Fibroblast of pulmonary artery (primary cell): ENCODE measurements around the gene KCNV2.
A peak's percentile ranks its signal among the peaks of the same experiment; 100 is the strongest.

ENCODE experiments used
- DNase-seq: peaks from one replicate; pipeline ENCODE4 v3.0.0-alpha.2; 2010; ENCODE audit warnings: low read depth
- H3K4me3 ChIP-seq: replicated peaks from 2 replicates; pipeline ENCODE4 v1.5.1; 2011; ENCODE audit warnings: low read depth, mild to moderate bottlenecking, control low read depth, low read length, moderate library complexity
- TF ChIP-seq, protein P1 (sequence below): IDR thresholded peaks from 2 replicates; pipeline ENCODE4 v1.5.1; 2011; ENCODE audit warnings: mild to moderate bottlenecking, control low read depth, low read length, inconsistent platforms; ENCODE audit errors: missing control alignments

The KCNV2 gene

DNA sequence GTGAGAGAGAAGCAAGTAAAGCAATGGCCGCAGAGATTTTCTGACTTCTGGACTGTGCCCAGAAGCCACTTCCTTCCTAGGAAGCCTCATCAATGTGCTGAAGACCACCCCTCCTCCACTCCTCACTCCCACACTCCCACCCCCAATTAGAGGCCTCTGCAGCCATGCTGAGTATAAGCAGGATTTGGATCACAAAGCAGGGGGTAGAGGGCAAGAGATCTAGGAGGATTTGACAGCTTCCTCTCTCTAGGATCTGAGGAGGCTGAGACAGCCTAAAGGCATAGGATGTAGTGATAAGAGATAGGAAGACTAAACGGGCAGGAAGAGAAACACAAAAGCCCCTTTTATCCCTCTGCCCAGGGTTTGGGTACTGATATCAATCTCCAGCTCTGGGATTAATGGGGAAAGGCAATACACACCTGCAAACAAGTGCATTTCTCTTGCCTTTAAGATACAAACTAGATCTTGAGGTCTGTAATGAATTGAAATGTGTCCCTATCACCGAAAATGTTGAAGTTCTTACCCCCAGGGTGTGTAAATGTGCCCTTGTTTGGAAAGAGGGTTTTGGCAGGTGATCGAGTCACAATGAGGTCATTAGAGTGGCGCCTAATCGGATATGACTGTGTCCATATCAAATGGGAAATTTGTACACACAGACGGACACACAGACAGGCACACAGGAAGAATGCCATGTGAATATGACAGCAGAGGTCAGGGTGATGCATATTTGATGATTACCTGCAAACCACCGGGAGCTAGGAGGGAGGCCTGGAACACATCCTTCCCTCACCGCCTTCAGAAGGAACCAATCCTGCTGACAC, 28.5 kb downstream of the KCNV2 start:
- no peak overlapping the region for H3K4me3 ChIP-seq
- no peak for DNase-seq
- TF ChIP-seq, protein P1, sequence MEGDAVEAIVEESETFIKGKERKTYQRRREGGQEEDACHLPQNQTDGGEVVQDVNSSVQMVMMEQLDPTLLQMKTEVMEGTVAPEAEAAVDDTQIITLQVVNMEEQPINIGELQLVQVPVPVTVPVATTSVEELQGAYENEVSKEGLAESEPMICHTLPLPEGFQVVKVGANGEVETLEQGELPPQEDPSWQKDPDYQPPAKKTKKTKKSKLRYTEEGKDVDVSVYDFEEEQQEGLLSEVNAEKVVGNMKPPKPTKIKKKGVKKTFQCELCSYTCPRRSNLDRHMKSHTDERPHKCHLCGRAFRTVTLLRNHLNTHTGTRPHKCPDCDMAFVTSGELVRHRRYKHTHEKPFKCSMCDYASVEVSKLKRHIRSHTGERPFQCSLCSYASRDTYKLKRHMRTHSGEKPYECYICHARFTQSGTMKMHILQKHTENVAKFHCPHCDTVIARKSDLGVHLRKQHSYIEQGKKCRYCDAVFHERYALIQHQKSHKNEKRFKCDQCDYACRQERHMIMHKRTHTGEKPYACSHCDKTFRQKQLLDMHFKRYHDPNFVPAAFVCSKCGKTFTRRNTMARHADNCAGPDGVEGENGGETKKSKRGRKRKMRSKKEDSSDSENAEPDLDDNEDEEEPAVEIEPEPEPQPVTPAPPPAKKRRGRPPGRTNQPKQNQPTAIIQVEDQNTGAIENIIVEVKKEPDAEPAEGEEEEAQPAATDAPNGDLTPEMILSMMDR: no peak

- H3K4me3 ChIP-seq: no peak overlapping the region
- DNase-seq: no peak
- TF ChIP-seq, protein P1: no peak
Observed at GRCh38 chr9:2749485-2749884, 32.2 kb downstream of the KCNV2 start.

GRCh38 chr9:2755285-2755684, 38.0 kb downstream of the KCNV2 start:
- TF ChIP-seq, protein P1: no peak
- no peak for DNase-seq
- H3K4me3 ChIP-seq: no peak overlapping the region

DNA sequence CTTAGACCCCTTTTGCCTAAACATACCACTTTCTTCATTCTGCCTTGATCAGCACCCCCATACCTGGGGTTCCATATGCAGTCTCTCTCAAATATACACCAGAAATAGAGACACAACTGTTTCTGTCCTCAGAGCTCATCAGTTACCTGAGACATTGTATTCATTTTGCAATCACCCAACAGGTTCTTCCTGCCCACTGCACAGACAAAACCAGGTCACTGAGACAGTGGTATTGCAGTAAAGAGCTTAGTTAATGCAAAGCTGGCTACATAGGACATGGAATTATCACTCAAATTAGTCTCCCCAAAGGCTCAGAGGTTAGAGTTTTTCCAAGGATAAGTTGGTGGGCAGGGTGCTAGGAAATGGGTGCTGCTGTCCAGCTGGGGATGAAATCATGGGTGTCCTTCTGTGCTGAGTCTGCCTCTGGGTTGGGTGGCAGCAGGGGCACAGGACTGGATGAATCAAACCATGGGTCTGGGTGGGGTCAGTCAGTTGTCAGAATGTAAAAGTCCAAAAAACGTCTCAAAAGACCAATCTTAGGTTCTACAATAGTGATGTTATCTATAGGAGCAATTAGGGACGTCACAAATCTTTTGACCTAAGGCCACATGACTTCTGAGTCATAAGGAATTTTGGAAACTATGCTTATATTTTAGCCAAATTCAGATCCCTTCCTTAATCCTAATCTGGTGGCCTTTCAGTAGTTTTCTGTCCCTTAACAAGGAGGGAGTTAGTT, 41.0 kb downstream of the KCNV2 start:
- TF ChIP-seq, protein P1: no peak
- peak; percentile 34 for DNase-seq
- H3K4me3 ChIP-seq: no peak overlapping the region

GRCh38 chr9:2758898-2759510, 41.7 kb downstream of the KCNV2 start:
- TF ChIP-seq, protein P1: no peak
- H3K4me3 ChIP-seq: no peak overlapping the region
- DNase-seq: peak; percentile 32

DNA sequence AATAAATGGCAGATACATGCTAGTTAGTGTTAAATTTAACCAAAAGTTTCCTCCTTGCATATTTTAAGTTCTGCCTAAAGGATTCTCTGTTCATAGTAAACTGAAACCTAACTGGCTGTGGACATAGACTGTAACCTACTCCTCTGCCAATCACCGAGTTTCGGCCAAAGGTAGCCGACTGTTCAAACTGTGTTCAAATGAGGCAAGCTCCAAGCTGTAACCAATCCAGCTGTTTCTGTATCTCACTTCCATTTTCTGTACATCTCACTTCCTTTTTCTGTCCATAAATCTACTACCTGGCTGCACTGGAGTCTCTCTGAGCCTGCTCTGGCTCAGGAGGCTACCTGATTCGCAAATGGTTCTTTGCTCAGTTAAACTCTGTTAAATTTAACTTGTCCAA, 44.1 kb downstream of the KCNV2 start:
- TF ChIP-seq, protein P1: no peak
- no peak for DNase-seq
- no peak overlapping the region for H3K4me3 ChIP-seq
